Activated CD8-positive, alpha-beta memory T cell treated with anti-CD3 and anti-CD28 coated beads, Interleukin-2, amount 10 ng/mL, durations not matched to agents 7 days and 5 days (primary cell): ENCODE measurements around the gene BUD23. TPM values are rescaled to one million over a fixed set of nuclear protein-coding genes. Genes with fewer than 3 reads are reported as not detected.

Experiments used
- ATAC-seq: fragments of 150-1000 bp; cut with Tn5 transposase; one replicate; pipeline ENCODE4 v1.10.0; 2021; ENCODE audit warnings: moderate library complexity
- CTCF ChIA-PET: fragments of 350-600 bp; sonication (Branson Sonifier 250); formaldehyde crosslinking; loops from one replicate; lab custom pipeline; 2021; ENCODE audit warnings: antibody characterized with exemption; lab: Charles Lee
- DNase-seq: peaks from one replicate; pipeline ENCODE4 v3.0.0-alpha.2; 2020
- H3K27ac Mint-ChIP-seq: one replicate; pipeline ENCODE4 v1.8.0; 2021; ENCODE audit warnings: mild to moderate bottlenecking, mixed read lengths
- H3K27me3 Mint-ChIP-seq: one replicate; pipeline ENCODE4 v1.8.0; 2021; ENCODE audit warnings: mixed read lengths
- H3K36me3 Mint-ChIP-seq: one replicate; pipeline ENCODE4 v1.8.0; 2021; ENCODE audit warnings: mild to moderate bottlenecking, mixed read lengths
- H3K4me1 Mint-ChIP-seq: one replicate; pipeline ENCODE4 v1.8.0; 2021; ENCODE audit warnings: mixed read lengths
- H3K4me3 Mint-ChIP-seq: one replicate; pipeline ENCODE4 v1.8.0; 2021; ENCODE audit warnings: mild to moderate bottlenecking, moderate library complexity, mixed read lengths
- H3K9me3 Mint-ChIP-seq: one replicate; pipeline ENCODE4 v1.8.0; 2022; ENCODE audit warnings: low read depth, mixed read lengths
- total RNA-seq, 2 experiments: library from RNA; stranded (reverse); gene quantifications; one replicate each; pipeline ENCODE4 v1.2.3, GENCODE V29; 2021

BUD23 gene
- total RNA-seq, 2 experiments from 2014 or later: 60.5 to 72.7 TPM

DNA sequence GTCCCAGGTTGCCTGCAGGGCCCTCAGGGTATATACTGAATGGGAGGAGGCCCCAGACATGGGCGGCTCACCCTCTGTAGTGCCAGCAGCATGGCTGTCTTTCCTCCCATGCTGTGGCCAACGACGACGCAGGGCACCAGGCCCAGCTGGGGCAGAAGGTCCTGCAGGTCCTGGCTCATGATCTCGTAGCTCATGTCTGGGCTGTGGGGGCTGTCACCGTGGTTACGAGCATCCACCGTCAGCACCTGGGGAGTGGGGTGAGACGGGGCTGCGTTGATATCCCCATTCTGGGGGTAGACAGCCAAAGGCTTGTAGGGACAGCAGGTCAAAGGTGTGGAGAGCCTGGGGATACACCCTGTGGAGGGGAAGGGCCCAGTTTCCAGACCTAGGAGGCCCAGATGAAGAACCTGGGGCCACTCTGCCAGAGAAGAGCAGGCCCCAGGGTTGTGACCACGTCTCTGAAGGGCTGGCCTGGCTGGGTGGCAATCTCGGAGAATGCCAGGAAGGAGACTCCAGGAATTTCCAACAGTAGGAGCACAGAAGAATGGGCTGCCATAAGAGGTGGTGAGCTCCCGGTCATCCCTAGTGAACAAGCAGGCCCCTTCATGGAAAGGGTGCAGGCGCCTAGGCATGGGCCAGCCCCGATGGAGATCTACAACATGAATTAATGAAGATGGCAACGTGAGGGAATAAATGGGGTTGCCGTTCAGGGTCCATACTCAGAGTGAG is 54.3 kb downstream of the BUD23 start:
- no peak for DNase-seq
- H3K4me1 Mint-ChIP-seq: peaks cover 21% of the 10 kb centered on the region
- no peaks in the 10 kb centered on the region for H3K9me3 Mint-ChIP-seq
- H3K4me3 Mint-ChIP-seq: peak overlapping the region; percentile 84
- H3K27ac Mint-ChIP-seq: peak overlapping the region; percentile 95
- no peaks in the 10 kb centered on the region for H3K27me3 Mint-ChIP-seq
- ATAC-seq: no peak
- CTCF ChIA-PET: interaction anchor here (0.6 to 8.9 kb wide), 6 partner anchors 9 to 259 kb away, joined by 3 to 147 read pairs (median 4); partner anchors contain the start of genes METTL27 and STX1A
- peaks cover 2% of the 10 kb centered on the region for H3K36me3 Mint-ChIP-seq

DNA sequence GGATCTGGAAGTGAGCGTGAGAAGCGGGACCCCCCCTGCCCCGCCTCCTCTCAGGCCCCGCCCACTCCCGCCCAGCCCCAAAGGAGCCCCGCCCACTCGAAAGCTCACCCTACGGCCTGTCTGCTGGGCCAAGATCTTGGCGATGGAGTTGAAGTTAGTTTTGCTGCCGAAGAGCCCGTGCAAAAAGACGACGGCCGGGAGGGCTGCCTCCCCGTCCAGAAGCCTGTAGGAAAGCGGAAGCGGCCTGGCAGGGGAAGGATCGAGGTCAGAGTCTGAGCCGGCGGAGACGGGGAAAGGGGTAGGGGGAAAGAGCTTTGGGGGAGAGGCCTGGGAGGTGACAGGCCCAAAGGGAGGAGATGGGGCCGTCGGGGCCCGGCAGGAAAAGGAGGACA is 54.8 kb downstream of the BUD23 start:
- peak overlapping the region; percentile 84 for H3K4me3 Mint-ChIP-seq
- peak; percentile 29 for ATAC-seq
- no peaks in the 10 kb centered on the region for H3K27me3 Mint-ChIP-seq
- DNase-seq: peak; percentile 73
- H3K27ac Mint-ChIP-seq: peak overlapping the region; percentile 95
- no peaks in the 10 kb centered on the region for H3K9me3 Mint-ChIP-seq
- H3K4me1 Mint-ChIP-seq: peaks cover 21% of the 10 kb centered on the region
- peaks cover 2% of the 10 kb centered on the region for H3K36me3 Mint-ChIP-seq
- CTCF ChIA-PET: interaction anchor here (0.6 to 8.9 kb wide), 9 partner anchors 9 to 259 kb away, joined by 3 to 147 read pairs (median 5); partner anchors contain the start of genes METTL27 and STX1A

DNA sequence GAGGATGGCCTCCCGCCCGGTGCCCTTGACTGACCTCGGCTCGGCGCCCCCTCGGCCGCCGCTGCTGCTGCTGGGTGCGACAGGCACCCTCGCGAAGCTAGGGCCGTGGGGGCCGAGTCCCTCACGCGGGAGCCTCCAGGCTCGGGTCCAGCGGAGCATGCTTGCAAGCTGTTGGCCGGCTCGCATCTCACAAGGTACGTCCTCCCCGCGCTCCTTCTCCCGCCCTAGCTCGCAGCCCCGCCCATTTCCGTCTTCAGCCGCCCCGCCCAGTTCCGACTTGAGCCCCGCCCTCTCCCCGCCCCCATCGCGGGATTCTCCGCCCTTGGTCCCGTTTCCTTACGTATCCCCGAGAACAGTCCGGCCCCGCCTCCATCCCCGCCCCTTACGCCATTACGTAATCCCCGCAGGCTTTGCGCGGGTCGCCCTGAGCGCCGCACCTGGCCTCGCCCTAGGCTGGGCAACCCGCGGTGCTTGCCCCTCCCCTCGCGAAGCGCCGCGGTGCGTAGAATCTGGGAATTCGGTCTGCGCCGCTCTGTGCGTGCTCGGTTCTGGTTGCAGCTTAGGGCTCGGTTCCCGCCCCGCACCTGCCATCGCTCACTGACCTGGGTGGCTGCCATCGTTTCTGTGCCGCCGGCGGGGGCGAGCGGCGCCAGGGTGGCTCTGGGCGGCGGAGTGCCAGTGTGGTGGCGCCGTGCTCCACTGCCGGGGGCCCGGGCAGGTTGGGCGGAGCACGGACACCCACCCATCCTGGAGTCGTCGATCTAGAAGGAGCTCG is 55.4 kb downstream of the BUD23 start, which contains the start of gene ABHD11:
Gene ABHD11 (minus strand): TSS at position 191 of the 775 bp plus-strand sequence. CDS start 32 bp downstream, at position 159.
- Mint-ChIP-seq H3K27me3 (no peaks in the 10 kb centered on the region), H3K4me1 (peaks cover 21% of the 10 kb centered on the region), H3K9me3 (no peaks in the 10 kb centered on the region), H3K36me3 (peaks cover 2% of the 10 kb centered on the region), H3K27ac (peak within 1 kb of the TSS; percentile 95), H3K4me3 (peak within 1 kb of the TSS; percentile 84)
- ATAC-seq: peak; percentile 83
- peak; percentile 98 for DNase-seq
- CTCF ChIA-PET: interaction anchor here (1.1 to 8.9 kb wide), 9 partner anchors 10 to 132 kb away, joined by 3 to 147 read pairs (median 5); partner anchors contain the start of genes METTL27 and STX1A

DNA sequence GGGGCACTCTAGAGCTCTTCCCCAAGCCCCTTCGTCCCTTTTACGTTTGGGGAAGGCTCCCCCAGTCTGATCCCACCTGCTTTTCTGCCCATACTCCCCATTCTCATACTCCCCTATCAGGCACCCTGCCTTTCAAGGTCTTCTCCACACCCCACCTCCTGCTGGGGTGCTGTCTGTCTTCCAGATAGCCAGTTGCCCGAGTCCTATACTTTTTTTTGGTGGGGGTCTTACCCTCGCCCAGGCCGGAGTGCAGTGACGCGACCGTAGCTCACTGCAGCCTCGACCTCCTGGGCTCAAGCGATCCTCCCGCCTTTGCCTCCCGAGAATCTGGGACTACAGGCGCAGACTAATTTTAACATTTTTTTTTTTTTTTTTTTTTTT is 56.0 kb downstream of the BUD23 start:
- Mint-ChIP-seq H3K9me3 (no peaks in the 10 kb centered on the region), H3K36me3 (peaks cover 2% of the 10 kb centered on the region), H3K4me1 (peaks cover 21% of the 10 kb centered on the region), H3K4me3 (peak overlapping the region; percentile 84), H3K27me3 (no peaks in the 10 kb centered on the region), H3K27ac (peak overlapping the region; percentile 95)
- DNase-seq (no peak), ATAC-seq (no peak)
- CTCF ChIA-PET: interaction anchor here (1.1 to 8.9 kb wide), 7 partner anchors 10 to 133 kb away, joined by 3 to 147 read pairs (median 5); partner anchors contain the start of gene METTL27

DNA sequence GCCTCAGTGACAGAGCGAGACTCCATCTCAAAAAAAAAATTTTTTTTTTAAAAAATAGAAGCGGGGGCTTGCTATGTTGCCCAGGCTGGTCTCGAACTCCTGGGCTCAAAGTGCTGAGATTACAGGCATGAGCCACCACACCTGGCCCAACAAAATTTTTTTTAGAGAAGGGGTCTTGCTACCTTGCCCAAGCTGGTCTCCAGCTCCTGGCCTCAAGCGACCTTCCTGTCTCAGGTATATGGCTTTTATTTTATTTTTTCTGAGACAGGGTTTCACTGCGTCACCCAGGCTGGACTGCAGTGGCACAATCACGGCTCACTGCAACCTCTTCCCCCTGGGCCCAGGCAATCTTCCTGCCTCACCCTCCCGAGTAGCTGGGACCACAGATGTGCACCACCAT is 56.8 kb downstream of the BUD23 start:
- Mint-ChIP-seq H3K9me3 (no peaks in the 10 kb centered on the region), H3K27ac (no peak overlapping the region), H3K4me1 (peaks cover 13% of the 10 kb centered on the region), H3K27me3 (no peaks in the 10 kb centered on the region), H3K4me3 (no peak overlapping the region), H3K36me3 (peaks cover 2% of the 10 kb centered on the region)
- DNase-seq (no peak), ATAC-seq (no peak)
- CTCF ChIA-PET: interaction anchor here (1.2 to 8.9 kb wide), 3 partner anchors 71 to 134 kb away, joined by 5 to 147 read pairs (median 7); no protein-coding TSS in a partner anchor

DNA sequence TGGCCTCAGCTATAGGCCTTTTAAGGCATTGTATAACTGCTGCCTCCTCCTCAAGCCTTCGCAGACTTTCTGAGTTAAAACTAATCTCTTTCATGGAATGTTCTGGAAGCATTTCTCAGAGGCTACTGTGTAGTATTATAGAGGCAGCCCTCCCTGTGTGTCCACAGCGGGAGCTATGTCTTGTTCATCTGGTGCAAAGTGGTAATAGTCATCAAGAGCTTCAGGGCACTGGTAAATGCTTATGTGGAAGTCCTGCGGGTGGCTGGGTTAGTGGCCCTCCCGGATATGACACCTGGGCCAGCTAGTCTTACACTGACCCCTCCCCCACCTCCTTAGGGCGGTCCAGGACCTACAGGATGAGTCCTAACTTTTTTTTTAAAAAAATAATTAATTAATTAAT is 57.4 kb downstream of the BUD23 start:
- no peak for ATAC-seq
- H3K27ac Mint-ChIP-seq: no peak overlapping the region
- no peak overlapping the region for H3K4me3 Mint-ChIP-seq
- peaks cover 2% of the 10 kb centered on the region for H3K36me3 Mint-ChIP-seq
- no peaks in the 10 kb centered on the region for H3K9me3 Mint-ChIP-seq
- DNase-seq: no peak
- no peaks in the 10 kb centered on the region for H3K27me3 Mint-ChIP-seq
- CTCF ChIA-PET: interaction anchor here (0.6 to 1.2 kb wide), 2 partner anchors 76 to 115 kb away, joined by 3 to 5 read pairs; no protein-coding TSS in a partner anchor
- H3K4me1 Mint-ChIP-seq: peaks cover 12% of the 10 kb centered on the region

DNA sequence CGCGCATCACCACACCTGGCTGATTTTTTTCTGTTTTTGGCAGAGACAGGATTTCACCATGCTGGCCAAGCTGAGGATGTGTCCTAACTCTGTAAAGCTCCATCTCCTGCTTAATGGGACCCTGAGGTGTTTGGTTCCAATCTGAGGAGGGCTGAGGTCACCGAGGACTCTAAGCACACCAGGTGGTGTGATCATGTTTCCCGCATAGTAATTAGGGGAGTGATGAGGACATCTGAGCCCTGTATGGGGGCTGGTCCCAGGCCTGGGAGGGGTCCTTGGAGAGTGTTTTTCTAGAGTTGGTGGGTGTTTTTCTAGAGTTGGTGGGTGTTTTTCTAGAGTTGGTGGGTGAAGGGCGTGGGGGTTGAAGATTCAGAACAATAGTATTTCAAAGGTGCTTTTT is 58.2 kb downstream of the BUD23 start:
- no peak overlapping the region for H3K4me3 Mint-ChIP-seq
- no peaks in the 10 kb centered on the region for H3K9me3 Mint-ChIP-seq
- no peaks in the 10 kb centered on the region for H3K27me3 Mint-ChIP-seq
- H3K4me1 Mint-ChIP-seq: peaks cover 12% of the 10 kb centered on the region
- no peak for DNase-seq
- H3K27ac Mint-ChIP-seq: no peak overlapping the region
- peaks cover 2% of the 10 kb centered on the region for H3K36me3 Mint-ChIP-seq
- CTCF ChIA-PET: no interaction called here
- ATAC-seq: no peak

DNA sequence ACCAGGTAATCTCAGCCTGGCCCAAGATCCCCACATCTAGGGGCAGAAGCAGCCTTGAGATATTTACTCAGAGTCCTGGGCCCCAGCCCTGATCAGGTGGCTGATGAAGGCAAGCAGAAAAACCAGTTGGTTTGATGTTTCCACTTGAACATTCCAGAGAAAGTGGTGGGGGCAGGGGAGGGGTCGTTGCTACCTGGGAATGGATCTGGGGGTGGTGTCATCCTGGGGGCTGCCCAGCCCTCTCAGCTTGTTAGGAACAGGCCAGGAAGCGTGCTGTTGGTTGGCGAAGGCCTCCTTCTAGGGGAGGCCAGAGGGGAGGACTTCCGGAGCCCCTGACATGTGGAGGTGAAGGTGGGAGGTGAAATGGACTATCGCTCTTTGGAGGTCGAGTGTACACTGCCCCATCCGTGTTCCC is 58.9 kb downstream of the BUD23 start:
- DNase-seq: no peak
- no peak overlapping the region for H3K27ac Mint-ChIP-seq
- no peaks in the 10 kb centered on the region for H3K36me3 Mint-ChIP-seq
- no peak overlapping the region for H3K4me3 Mint-ChIP-seq
- H3K4me1 Mint-ChIP-seq: peaks cover 8% of the 10 kb centered on the region
- H3K9me3 Mint-ChIP-seq: no peaks in the 10 kb centered on the region
- CTCF ChIA-PET: no interaction called here
- no peaks in the 10 kb centered on the region for H3K27me3 Mint-ChIP-seq
- ATAC-seq: no peak

DNA sequence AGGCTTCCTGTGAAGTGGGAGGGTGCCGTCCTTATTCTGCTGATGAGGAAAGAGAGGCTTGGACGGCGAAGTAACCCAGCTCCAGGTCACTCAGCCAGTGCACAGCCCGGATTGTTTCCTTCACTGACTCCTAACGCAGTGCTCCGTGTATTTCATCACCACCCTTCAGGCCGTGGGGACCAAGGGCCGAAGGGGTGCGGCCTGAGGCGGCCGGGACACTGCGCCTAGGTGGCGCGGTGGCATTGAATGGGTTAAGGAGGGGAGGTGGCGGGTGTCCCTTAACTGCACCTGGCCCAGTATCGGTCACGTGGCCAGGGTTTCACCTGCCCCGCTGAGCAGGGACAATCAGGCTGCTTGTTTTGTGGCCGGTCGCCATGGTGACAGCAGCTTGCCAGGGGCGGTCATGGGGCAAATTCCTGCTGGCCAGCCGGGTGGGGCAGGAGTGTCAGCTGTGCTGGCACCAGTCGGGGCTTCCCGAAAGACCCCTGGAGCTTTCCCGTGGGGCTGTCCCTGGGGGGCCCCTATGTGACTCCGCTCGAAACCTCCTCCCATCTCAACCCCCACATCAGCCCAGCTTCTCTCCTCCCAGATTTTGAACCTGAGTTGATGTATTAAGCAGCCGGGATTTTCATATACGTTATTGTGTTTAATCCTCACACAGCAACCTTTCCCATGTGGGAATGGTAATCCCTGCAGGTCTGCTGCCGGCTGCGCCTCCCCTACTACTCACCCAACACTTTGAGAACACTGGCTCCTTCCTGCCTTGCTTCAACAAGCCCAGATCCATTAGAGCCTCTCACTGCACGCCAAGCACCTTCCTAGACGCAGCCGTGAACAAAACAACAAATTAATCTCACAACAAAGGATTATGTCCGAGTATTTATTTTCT is 59.6 kb downstream of the BUD23 start:
- Mint-ChIP-seq H3K27me3 (no peaks in the 10 kb centered on the region), H3K27ac (no peak overlapping the region), H3K36me3 (no peaks in the 10 kb centered on the region), H3K9me3 (no peaks in the 10 kb centered on the region), H3K4me1 (peaks cover 3% of the 10 kb centered on the region), H3K4me3 (no peak overlapping the region)
- CTCF ChIA-PET: no interaction called here
- DNase-seq (no peak), ATAC-seq (no peak)

DNA sequence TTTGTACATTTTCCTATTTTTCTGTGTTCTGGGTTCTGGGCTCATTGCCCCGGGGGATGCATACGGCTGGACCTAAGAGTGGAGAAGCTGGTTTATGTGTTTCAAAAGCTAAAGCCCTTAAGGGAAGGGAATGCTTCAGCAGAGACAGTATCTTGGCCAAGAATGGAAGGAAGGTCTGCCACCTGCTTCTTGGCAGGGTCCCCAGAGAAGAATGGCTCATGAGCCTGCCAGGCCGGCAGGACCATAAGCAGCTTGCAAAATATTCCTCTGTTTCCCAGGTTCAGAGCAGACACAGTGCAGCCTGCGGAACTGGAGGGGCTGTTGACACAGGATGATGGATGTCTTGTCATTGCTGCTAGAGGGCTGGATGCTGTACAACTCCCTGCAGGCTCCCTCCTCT is 63.0 kb downstream of the BUD23 start:
- Mint-ChIP-seq H3K27ac (no peak overlapping the region), H3K36me3 (no peaks in the 10 kb centered on the region)
- CTCF ChIA-PET: no interaction called here

More for the DNA sequence above, 63.0 kb downstream of the BUD23 start:
- Mint-ChIP-seq H3K4me3 (no peak overlapping the region), H3K4me1 (no peaks in the 10 kb centered on the region), H3K9me3 (no peaks in the 10 kb centered on the region), H3K27me3 (peaks cover 3% of the 10 kb centered on the region)
- DNase-seq (no peak), ATAC-seq (no peak)
